ENCODE data around the gene RNF223.

RNF223 gene

DNA sequence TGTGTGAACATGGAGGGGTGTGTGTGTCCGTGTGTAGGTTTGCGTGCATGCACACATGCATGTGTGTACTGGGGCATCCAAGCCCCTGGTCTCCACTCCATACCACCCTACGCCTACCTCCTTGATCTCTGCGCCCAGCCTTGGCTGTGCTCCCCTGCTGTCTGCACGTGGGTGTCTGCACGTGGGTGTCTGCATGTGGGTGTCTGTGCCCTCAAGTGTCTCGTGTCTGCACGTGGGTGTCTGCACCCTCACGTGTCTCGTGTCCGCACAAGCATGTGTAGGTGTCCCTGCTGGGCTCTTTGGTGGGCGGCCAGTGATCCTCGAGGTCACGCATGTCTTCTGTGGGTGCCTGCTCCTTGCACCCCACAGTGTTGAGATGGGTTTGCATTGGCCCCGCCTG is 21.1 kb downstream of the RNF223 start:
- ChIA-PET CTCF (no interaction called here), POLR2A (no interaction called here)
- Histone ChIP-seq H3K27ac (ENCODE audit: insufficient read depth in 1 of 2, low read depth in 1 of 2, low read length in 2 of 2, poor library complexity in 1 of 2, severe bottlenecking in 2 of 2) (no peak overlapping the region), H3K4me3 (ENCODE audit: control insufficient read depth in 1 of 7, extremely low read depth in 1 of 7, insufficient read depth in 4 of 7, low read depth in 2 of 7, low read length in 6 of 7) (no peak overlapping the region), H3K9me3 (ENCODE audit: control extremely low read depth in 1 of 5, control insufficient read depth in 4 of 5, insufficient read depth in 2 of 5, low read depth in 1 of 5, low read length in 4 of 5) (no peaks in the 10 kb centered on the region), H3K4me1 (ENCODE audit: control extremely low read depth in 1 of 4, control insufficient read depth in 4 of 4, insufficient read depth in 4 of 4, low read length in 3 of 4) (no peaks in the 10 kb centered on the region), H3K36me3 (ENCODE audit: control insufficient read depth in 4 of 4, insufficient read depth in 4 of 4, low read length in 3 of 4) (no peaks in the 10 kb centered on the region), H3K27me3 (replicated peaks in 2 of 5; ENCODE audit: control insufficient read depth in 4 of 5, insufficient read depth in 5 of 5, low read length in 4 of 5) (peaks cover 0 to 15% (median 6%) of the 10 kb centered on the region in 5 experiments)
- DNase-seq = no peak
- 97% methylated on average over 15 of the region's 15 CpGs for WGBS (ENCODE audit: insufficient coverage)

DNA sequence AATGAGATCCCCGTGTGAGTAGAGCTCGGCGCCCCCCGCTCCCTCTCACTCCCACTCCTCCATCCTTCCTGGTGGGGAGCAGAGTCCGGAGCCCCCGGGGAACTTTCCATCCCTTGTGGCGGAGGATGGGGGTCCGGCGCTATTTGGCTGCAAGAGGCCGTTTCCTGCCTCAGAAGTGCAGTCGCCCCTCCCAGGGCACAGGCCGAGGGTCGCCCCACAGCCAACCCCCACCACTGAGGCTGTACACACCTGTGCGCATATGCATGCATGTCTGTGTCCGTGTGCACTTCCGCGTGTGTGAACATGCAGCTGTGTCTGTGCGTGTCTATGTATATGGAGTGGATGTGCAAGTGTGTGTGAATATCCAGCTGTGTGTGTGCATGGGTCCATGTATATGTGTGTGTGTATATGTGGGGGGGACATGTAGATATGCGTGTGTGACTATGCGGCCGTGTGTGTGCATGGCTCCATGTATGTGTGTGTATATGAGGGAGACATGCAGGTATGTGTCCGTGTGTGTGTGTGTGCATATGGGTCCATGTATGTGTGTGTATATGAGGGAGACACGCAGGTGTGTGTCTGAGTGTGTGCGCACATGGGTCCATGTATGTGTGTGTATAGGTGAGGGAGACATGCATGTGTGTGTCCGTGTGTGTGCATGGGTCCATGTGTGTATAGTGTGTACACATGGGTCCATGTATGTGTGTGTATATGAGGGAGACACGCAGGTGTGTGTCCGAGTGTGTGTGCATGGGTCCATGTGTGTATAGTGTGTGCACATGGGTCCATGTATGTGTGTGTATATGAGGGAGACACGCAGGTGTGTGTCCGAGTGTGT is 21.9 kb downstream of the RNF223 start:
- Histone ChIP-seq H3K36me3 (ENCODE audit: control insufficient read depth in 4 of 4, insufficient read depth in 4 of 4, low read length in 3 of 4) (no peaks in the 10 kb centered on the region), H3K9me3 (ENCODE audit: control extremely low read depth in 1 of 5, control insufficient read depth in 4 of 5, insufficient read depth in 2 of 5, low read depth in 1 of 5, low read length in 4 of 5) (no peaks in the 10 kb centered on the region), H3K4me3 (ENCODE audit: control insufficient read depth in 1 of 7, extremely low read depth in 1 of 7, insufficient read depth in 4 of 7, low read depth in 2 of 7, low read length in 6 of 7) (no peak overlapping the region), H3K4me1 (ENCODE audit: control extremely low read depth in 1 of 4, control insufficient read depth in 4 of 4, insufficient read depth in 4 of 4, low read length in 3 of 4) (no peaks in the 10 kb centered on the region), H3K27me3 (replicated peaks in 2 of 5; ENCODE audit: control insufficient read depth in 4 of 5, insufficient read depth in 5 of 5, low read length in 4 of 5) (peaks cover 0 to 8% (median 4%) of the 10 kb centered on the region in 5 experiments), H3K27ac (ENCODE audit: insufficient read depth in 1 of 2, low read depth in 1 of 2, low read length in 2 of 2, poor library complexity in 1 of 2, severe bottlenecking in 2 of 2) (no peak overlapping the region)
- 96% methylated on average over 22 of the region's 29 CpGs for WGBS (ENCODE audit: insufficient coverage)
- POLR2A ChIA-PET = no interaction called here
- DNase-seq = no peak
- CTCF ChIA-PET = no interaction called here

DNA sequence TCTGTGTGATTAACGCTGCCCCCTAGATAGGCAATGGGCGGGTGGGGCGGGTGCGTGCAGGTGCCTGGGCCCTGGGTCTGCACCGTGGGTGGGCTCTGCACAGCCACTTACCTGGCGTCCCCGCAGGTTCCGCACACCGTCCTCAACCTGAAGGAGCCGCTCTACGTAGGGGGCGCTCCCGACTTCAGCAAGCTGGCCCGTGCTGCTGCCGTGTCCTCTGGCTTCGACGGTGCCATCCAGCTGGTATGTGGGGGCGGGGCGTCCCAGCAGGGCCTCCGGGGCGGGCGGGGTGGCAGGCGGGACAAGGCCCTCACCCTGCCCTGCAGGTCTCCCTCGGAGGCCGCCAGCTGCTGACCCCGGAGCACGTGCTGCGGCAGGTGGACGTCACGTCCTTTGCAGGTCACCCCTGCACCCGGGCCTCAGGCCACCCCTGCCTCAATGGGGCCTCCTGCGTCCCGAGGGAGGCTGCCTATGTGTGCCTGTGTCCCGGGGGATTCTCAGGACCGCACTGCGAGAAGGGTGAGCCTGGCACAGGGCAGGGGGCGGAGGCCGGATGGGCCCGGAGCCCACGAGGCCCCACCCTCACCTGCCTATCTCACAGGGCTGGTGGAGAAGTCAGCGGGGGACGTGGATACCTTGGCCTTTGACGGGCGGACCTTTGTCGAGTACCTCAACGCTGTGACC is 22.8 kb downstream of the RNF223 start:
- no peaks in the 10 kb centered on the region for H3K4me1 ChIP-seq (ENCODE audit: control extremely low read depth in 1 of 4, control insufficient read depth in 4 of 4, insufficient read depth in 4 of 4, low read length in 3 of 4)
- ChIA-PET CTCF (no interaction called here), POLR2A (no interaction called here)
- H3K36me3 ChIP-seq (ENCODE audit: control insufficient read depth in 4 of 4, insufficient read depth in 4 of 4, low read length in 3 of 4) = no peaks in the 10 kb centered on the region
- 94% methylated on average over 40 of the region's 46 CpGs for WGBS (ENCODE audit: insufficient coverage)
- DNase-seq = no peak
- H3K4me3 ChIP-seq (ENCODE audit: control insufficient read depth in 1 of 7, extremely low read depth in 1 of 7, insufficient read depth in 4 of 7, low read depth in 2 of 7, low read length in 6 of 7) = no peak overlapping the region
- no peak overlapping the region for H3K27ac ChIP-seq (ENCODE audit: insufficient read depth in 1 of 2, low read depth in 1 of 2, low read length in 2 of 2, poor library complexity in 1 of 2, severe bottlenecking in 2 of 2)
- H3K27me3 ChIP-seq (replicated peaks in 2 of 5; ENCODE audit: control insufficient read depth in 4 of 5, insufficient read depth in 5 of 5, low read length in 4 of 5) = peaks cover 0 to under 1% (median 0%) of the 10 kb centered on the region in 5 experiments
- no peaks in the 10 kb centered on the region for H3K9me3 ChIP-seq (ENCODE audit: control extremely low read depth in 1 of 5, control insufficient read depth in 4 of 5, insufficient read depth in 2 of 5, low read depth in 1 of 5, low read length in 4 of 5)

- no peaks in the 10 kb centered on the region for H3K36me3 ChIP-seq (ENCODE audit: control insufficient read depth in 4 of 4, insufficient read depth in 4 of 4, low read length in 3 of 4)
- H3K9me3 ChIP-seq (ENCODE audit: control extremely low read depth in 1 of 5, control insufficient read depth in 4 of 5, insufficient read depth in 2 of 5, low read depth in 1 of 5, low read length in 4 of 5) = no peaks in the 10 kb centered on the region
- no peaks in the 10 kb centered on the region for H3K4me1 ChIP-seq (ENCODE audit: control extremely low read depth in 1 of 4, control insufficient read depth in 4 of 4, insufficient read depth in 4 of 4, low read length in 3 of 4)
- H3K27me3 ChIP-seq (replicated peaks in 2 of 5; ENCODE audit: control insufficient read depth in 4 of 5, insufficient read depth in 5 of 5, low read length in 4 of 5) = no peaks in the 10 kb centered on the region
- ChIA-PET POLR2A (no interaction called here), CTCF (no interaction called here)
- no peak overlapping the region for H3K4me3 ChIP-seq (ENCODE audit: control insufficient read depth in 1 of 7, extremely low read depth in 1 of 7, insufficient read depth in 4 of 7, low read depth in 2 of 7, low read length in 6 of 7)
- no peak for DNase-seq
- 97% methylated on average over 31 of the region's 32 CpGs for WGBS (ENCODE audit: insufficient coverage)
- H3K27ac ChIP-seq (ENCODE audit: insufficient read depth in 1 of 2, low read depth in 1 of 2, low read length in 2 of 2, poor library complexity in 1 of 2, severe bottlenecking in 2 of 2) = no peak overlapping the region
Measured at GRCh38 chr1:1050577-1051052, 23.5 kb downstream of the RNF223 start.

- ChIA-PET POLR2A (no interaction called here), CTCF (no interaction called here)
- 96% methylated on average over 44 of the region's 57 CpGs for WGBS (ENCODE audit: insufficient coverage)
- H3K4me1 ChIP-seq (ENCODE audit: control extremely low read depth in 1 of 4, control insufficient read depth in 4 of 4, insufficient read depth in 4 of 4, low read length in 3 of 4) = no peaks in the 10 kb centered on the region
- no peaks in the 10 kb centered on the region for H3K27me3 ChIP-seq (replicated peaks in 2 of 5; ENCODE audit: control insufficient read depth in 4 of 5, insufficient read depth in 5 of 5, low read length in 4 of 5)
- no peak overlapping the region for H3K4me3 ChIP-seq (ENCODE audit: control insufficient read depth in 1 of 7, extremely low read depth in 1 of 7, insufficient read depth in 4 of 7, low read depth in 2 of 7, low read length in 6 of 7)
- no peaks in the 10 kb centered on the region for H3K36me3 ChIP-seq (ENCODE audit: control insufficient read depth in 4 of 4, insufficient read depth in 4 of 4, low read length in 3 of 4)
- DNase-seq = no peak
- H3K27ac ChIP-seq (ENCODE audit: insufficient read depth in 1 of 2, low read depth in 1 of 2, low read length in 2 of 2, poor library complexity in 1 of 2, severe bottlenecking in 2 of 2) = no peak overlapping the region
- H3K9me3 ChIP-seq (ENCODE audit: control extremely low read depth in 1 of 5, control insufficient read depth in 4 of 5, insufficient read depth in 2 of 5, low read depth in 1 of 5, low read length in 4 of 5) = no peaks in the 10 kb centered on the region
Measured at GRCh38 chr1:1049318-1050165, 24.6 kb downstream of the RNF223 start.

DNA sequence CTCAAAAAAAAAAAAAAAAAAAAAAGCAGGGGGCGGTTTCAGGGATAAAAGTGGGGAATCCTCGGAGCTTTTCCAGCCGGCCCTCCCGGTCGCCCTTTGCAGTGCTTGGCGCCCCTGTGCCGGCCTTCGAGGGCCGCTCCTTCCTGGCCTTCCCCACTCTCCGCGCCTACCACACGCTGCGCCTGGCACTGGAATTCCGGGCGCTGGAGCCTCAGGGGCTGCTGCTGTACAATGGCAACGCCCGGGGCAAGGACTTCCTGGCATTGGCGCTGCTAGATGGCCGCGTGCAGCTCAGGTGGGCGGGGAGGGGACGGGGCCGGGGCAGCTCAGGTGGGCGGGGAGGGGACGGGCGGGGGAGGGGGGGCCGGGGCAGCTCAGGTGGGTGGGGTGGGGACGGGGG is 25.3 kb downstream of the RNF223 start:
- DNase-seq = no peak
- ChIA-PET CTCF (no interaction called here), POLR2A (no interaction called here)
- no peaks in the 10 kb centered on the region for H3K36me3 ChIP-seq (ENCODE audit: control insufficient read depth in 4 of 4, insufficient read depth in 4 of 4, low read length in 3 of 4)
- no peaks in the 10 kb centered on the region for H3K9me3 ChIP-seq (ENCODE audit: control extremely low read depth in 1 of 5, control insufficient read depth in 4 of 5, insufficient read depth in 2 of 5, low read depth in 1 of 5, low read length in 4 of 5)
- no peaks in the 10 kb centered on the region for H3K27me3 ChIP-seq (replicated peaks in 2 of 5; ENCODE audit: control insufficient read depth in 4 of 5, insufficient read depth in 5 of 5, low read length in 4 of 5)
- WGBS (ENCODE audit: insufficient coverage) = 98% methylated on average over 11 of the region's 28 CpGs
- H3K4me3 ChIP-seq (ENCODE audit: control insufficient read depth in 1 of 7, extremely low read depth in 1 of 7, insufficient read depth in 4 of 7, low read depth in 2 of 7, low read length in 6 of 7) = no peak overlapping the region
- no peaks in the 10 kb centered on the region for H3K4me1 ChIP-seq (ENCODE audit: control extremely low read depth in 1 of 4, control insufficient read depth in 4 of 4, insufficient read depth in 4 of 4, low read length in 3 of 4)
- H3K27ac ChIP-seq (ENCODE audit: insufficient read depth in 1 of 2, low read depth in 1 of 2, low read length in 2 of 2, poor library complexity in 1 of 2, severe bottlenecking in 2 of 2) = no peak overlapping the region

DNA sequence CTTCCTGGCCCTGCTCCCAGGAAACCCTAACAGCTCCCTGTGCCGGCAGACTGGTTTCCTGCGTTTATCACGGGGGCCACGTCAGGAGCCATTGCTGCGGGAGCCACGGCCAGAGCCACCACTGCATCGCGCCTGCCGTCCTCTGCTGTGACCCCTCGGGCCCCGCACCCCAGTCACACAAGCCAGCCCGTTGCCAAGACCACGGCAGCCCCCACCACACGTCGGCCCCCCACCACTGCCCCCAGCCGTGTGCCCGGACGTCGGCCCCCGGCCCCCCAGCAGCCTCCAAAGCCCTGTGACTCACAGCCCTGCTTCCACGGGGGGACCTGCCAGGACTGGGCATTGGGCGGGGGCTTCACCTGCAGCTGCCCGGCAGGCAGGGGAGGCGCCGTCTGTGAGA is 26.1 kb downstream of the RNF223 start:
- Histone ChIP-seq H3K4me1 (ENCODE audit: control extremely low read depth in 1 of 4, control insufficient read depth in 4 of 4, insufficient read depth in 4 of 4, low read length in 3 of 4) (no peaks in the 10 kb centered on the region), H3K27me3 (replicated peaks in 2 of 5; ENCODE audit: control insufficient read depth in 4 of 5, insufficient read depth in 5 of 5, low read length in 4 of 5) (no peaks in the 10 kb centered on the region), H3K4me3 (ENCODE audit: control insufficient read depth in 1 of 7, extremely low read depth in 1 of 7, insufficient read depth in 4 of 7, low read depth in 2 of 7, low read length in 6 of 7) (no peak overlapping the region), H3K36me3 (ENCODE audit: control insufficient read depth in 4 of 4, insufficient read depth in 4 of 4, low read length in 3 of 4) (no peaks in the 10 kb centered on the region), H3K9me3 (ENCODE audit: control extremely low read depth in 1 of 5, control insufficient read depth in 4 of 5, insufficient read depth in 2 of 5, low read depth in 1 of 5, low read length in 4 of 5) (no peaks in the 10 kb centered on the region), H3K27ac (ENCODE audit: insufficient read depth in 1 of 2, low read depth in 1 of 2, low read length in 2 of 2, poor library complexity in 1 of 2, severe bottlenecking in 2 of 2) (no peak overlapping the region)
- ChIA-PET CTCF (no interaction called here), POLR2A (no interaction called here)
- DNase-seq = no peak
- 93% methylated on average over 10 of the region's 25 CpGs for WGBS (ENCODE audit: insufficient coverage)
